HepG2 (cell line): ENCODE measurements around the gene PHACTR3. TPM values are rescaled to one million over a fixed set of nuclear protein-coding genes. Genes with fewer than 3 reads are reported as not detected.

Source experiments
- ATAC-seq: fragments of 200-7000 bp; cut with Tn5 transposase; 3 replicates; pipeline ENCODE4 v1.9.1; 2020; ENCODE audit warnings: mild to moderate bottlenecking, moderate library complexity
- BruUV-seq: library from RNA; stranded (reverse); fragments of 400-500 nt; replicated peaks from 2 replicates; lab custom pipeline; 2021; lab: Mats Ljungman, UMichigan
- CTCF ChIA-PET: fragments of 300-600 bp; formaldehyde crosslinking; extraction: SDS; loops from one replicate; lab custom pipeline; 2021; ENCODE audit warnings: low total read pairs, inconsistent platforms, low intra/inter-chr PET ratio; lab: Yijun Ruan, JAX
- POLR2A ChIA-PET: fragments of 350-600 bp; sonication (Branson Sonifier 250); formaldehyde crosslinking; loops from one replicate; lab custom pipeline; 2020; ENCODE audit warnings: antibody characterized with exemption, inconsistent platforms; lab: Yijun Ruan, JAX
- DNase-seq: peaks from one replicate; pipeline ENCODE4 v3.0.0-alpha.2; 2015; ENCODE audit warnings: low spot score
- FAIRE-seq: peaks from 3 replicates; lab custom pipeline; 2011; peaks lifted over from hg19 to GRCh38; lab: Jason Lieb, UNC
- H2AFZ ChIP-seq: one replicate; pipeline ENCODE4 v1.6.1; 2011; ENCODE audit warnings: low read length, inconsistent platforms
- H3K27ac ChIP-seq: fragments of 300-600 bp; 3 replicates; pipeline ENCODE4 v1.8.0; 2011; ENCODE audit warnings: mixed run types, mild to moderate bottlenecking, mixed read lengths, low read length, inconsistent platforms; ENCODE audit not compliant: insufficient read depth; ENCODE audit errors: extremely low read length
- H3K27me3 ChIP-seq, 2 experiments: fragments of 200-600 bp in 1 of 2; 2 replicates in 1 of 2; 3 replicates in 1 of 2; pipeline versions ENCODE4 v1.6.0 to v1.8.0; 2011; ENCODE audit warnings: low read length in 2 of 2, mild to moderate bottlenecking in 2 of 2, moderate library complexity in 2 of 2, inconsistent platforms in 1 of 2; ENCODE audit not compliant: insufficient read depth in 2 of 2, control insufficient read depth in 1 of 2
- H3K36me3 ChIP-seq, 2 experiments: fragments of 200-600 bp in 1 of 2; replicated peaks in 1 of 2; 2 replicates in 1 of 2; 3 replicates in 1 of 2; pipeline versions ENCODE4 v1.5.1 to v1.8.0; 2011; ENCODE audit warnings: low read length in 2 of 2, inconsistent platforms in 1 of 2; ENCODE audit not compliant: insufficient read depth in 2 of 2, control insufficient read depth in 1 of 2
- H3K4me1 ChIP-seq: 2 replicates; pipeline ENCODE4 v1.5.1; 2012; ENCODE audit warnings: low read length, inconsistent platforms; ENCODE audit not compliant: insufficient read depth
- H3K4me2 ChIP-seq: 2 replicates; pipeline ENCODE4 v1.6.0; 2011; ENCODE audit warnings: low read depth, low read length, inconsistent platforms
- H3K4me3 ChIP-seq, 3 experiments: fragments of 200-600 bp in 1 of 3; sonication (generic), shearing (Covaris generic) in 1 of 3; replicated peaks in 1 of 3; 2 replicates each; pipeline ENCODE4 v1.5.1; 2011 to 2016; ENCODE audit warnings: low read length in 3 of 3, inconsistent platforms in 2 of 3, low read depth in 2 of 3, mild to moderate bottlenecking in 2 of 3, control low read depth in 1 of 3, mixed read lengths in 1 of 3; ENCODE audit not compliant: insufficient read depth in 1 of 3
- H3K79me2 ChIP-seq: one replicate; pipeline ENCODE4 v1.6.1; 2011; ENCODE audit warnings: low read length, inconsistent platforms; ENCODE audit not compliant: insufficient read depth
- H3K9ac ChIP-seq: 2 replicates; pipeline ENCODE4 v1.6.0; 2011; ENCODE audit warnings: mild to moderate bottlenecking, low read depth, low read length, inconsistent platforms; ENCODE audit not compliant: insufficient read depth
- H3K9me3 ChIP-seq: 2 replicates; pipeline ENCODE4 v1.5.1; 2012; ENCODE audit warnings: mild to moderate bottlenecking, low read length
- H4K20me1 ChIP-seq: 2 replicates; pipeline ENCODE4 v1.6.0; 2011; ENCODE audit warnings: inconsistent platforms, mild to moderate bottlenecking, low read length, moderate library complexity; ENCODE audit not compliant: insufficient read depth
- BHLHE40 ChIP-seq: IDR thresholded peaks from 2 replicates; pipeline ENCODE4 v1.6.1; 2011; ENCODE audit warnings: low read length, improper control_type of control experiment
- CCDC6 ChIP-seq: sonication (generic); formaldehyde crosslinking; IDR thresholded peaks from 2 replicates; pipeline ENCODE4 v1.8.1; 2022; ENCODE audit warnings: mild to moderate bottlenecking, missing genetic modification reagents, moderate library complexity
- MAFF ChIP-seq: IDR thresholded peaks from 2 replicates; pipeline ENCODE4 v1.6.1; 2011; ENCODE audit warnings: low read depth, low read length, improper control_type of control experiment
- MED8 ChIP-seq: sonication (generic); formaldehyde crosslinking; IDR thresholded peaks from 2 replicates; pipeline ENCODE4 v1.8.1; 2023; ENCODE audit warnings: mild to moderate bottlenecking, missing genetic modification reagents; ENCODE audit not compliant: insufficient replicate concordance
- PITX1 ChIP-seq: sonication (generic); formaldehyde crosslinking; IDR thresholded peaks from 2 replicates; pipeline ENCODE4 v1.5.1; 2020; ENCODE audit warnings: mild to moderate bottlenecking, missing genetic modification reagents
- PRMT3 ChIP-seq: sonication (generic); formaldehyde crosslinking; IDR thresholded peaks from 2 replicates; pipeline ENCODE4 v1.8.1; 2022; ENCODE audit warnings: low read depth, mild to moderate bottlenecking, moderate library complexity, missing genetic modification reagents, borderline replicate concordance
- ZNF83 ChIP-seq: sonication (generic); formaldehyde crosslinking; IDR thresholded peaks from 2 replicates; pipeline ENCODE4 v1.4.0; 2020; ENCODE audit warnings: missing genetic modification reagents, mild to moderate bottlenecking, borderline replicate concordance
- WGBS: methylation state at CpG from one replicate; pipeline ENCODE4 v1.1.6; 2017; ENCODE audit warnings: low lambda C conversion rate; 5-methylcytosine and 5-hydroxymethylcytosine counted together
- in situ Hi-C: cut with HindIII; loops from 2 replicates; pipeline ENCODE4 v1.10.0; 2017; ENCODE audit warnings: low pct_unique_long_range_greater_than_20kb; ENCODE audit not compliant: extremely low pct_ligation_motif_present
- intact Hi-C: fragments of 100-400 bp; cut with micrococcal nuclease; formaldehyde crosslinking; loops from one replicate; pipeline ENCODE4 v1.10.0; 2022; ENCODE audit not compliant: unreplicated experiment
- polyA plus RNA-seq, 8 experiments: library from polyadenylated mRNA; depleted of rRNA in 3 of 8; stranded (reverse) in 7 of 8; unstranded in 1 of 8; fragments of >200 nt; fragmentation: Illumina TruSeq in 4 of 8; extraction: Trizol in 4 of 8; gene quantifications; 2 replicates each; pipeline versions ENCODE4 v1.2.1 to v1.2.3, GENCODE V29; 2011 to 2016; ENCODE audit warnings: low read depth in 4 of 8, missing spikeins in 1 of 8, mixed read lengths in 1 of 8; ENCODE audit not compliant: insufficient read depth in 1 of 8
- total RNA-seq, 5 experiments: library from RNA; depleted of rRNA; stranded (reverse); fragments of >200 nt; fragmentation: Illumina TruSeq; extraction: Trizol; gene quantifications; 2 replicates each; pipeline ENCODE4 v1.2.3, GENCODE V29; 2016; ENCODE audit warnings: low read depth in 1 of 5
- TF ChIP-seq, protein P1 (sequence below): fragments of 450-650 bp; IDR thresholded peaks from 2 replicates; pipeline ENCODE4 v1.6.1; 2017; ENCODE audit warnings: mild to moderate bottlenecking
- TF ChIP-seq, protein P2 (sequence below): IDR thresholded peaks from 2 replicates; pipeline ENCODE4 v1.6.1; 2016; ENCODE audit warnings: low read depth, borderline replicate concordance
- TF ChIP-seq, protein P3 (sequence below): sonication (generic); formaldehyde crosslinking; IDR thresholded peaks from 2 replicates; pipeline ENCODE4 v1.4.0; 2020; ENCODE audit warnings: missing genetic modification reagents, borderline replicate concordance
- TF ChIP-seq, protein P4 (sequence below): sonication (generic); formaldehyde crosslinking; IDR thresholded peaks from 2 replicates; pipeline ENCODE4 v1.4.0; 2020; ENCODE audit warnings: missing genetic modification reagents
- TF ChIP-seq, protein P5 (sequence below): sonication (generic); formaldehyde crosslinking; IDR thresholded peaks from 2 replicates; pipeline ENCODE4 v1.8.1; 2023; ENCODE audit warnings: missing genetic modification reagents, mild to moderate bottlenecking, borderline replicate concordance

Gene PHACTR3
- total and polyA plus RNA-seq, 2 of the 13 experiments (the other 11 are each of a cell fraction or from before 2014, with no cell fraction given), result not detected

DNA sequence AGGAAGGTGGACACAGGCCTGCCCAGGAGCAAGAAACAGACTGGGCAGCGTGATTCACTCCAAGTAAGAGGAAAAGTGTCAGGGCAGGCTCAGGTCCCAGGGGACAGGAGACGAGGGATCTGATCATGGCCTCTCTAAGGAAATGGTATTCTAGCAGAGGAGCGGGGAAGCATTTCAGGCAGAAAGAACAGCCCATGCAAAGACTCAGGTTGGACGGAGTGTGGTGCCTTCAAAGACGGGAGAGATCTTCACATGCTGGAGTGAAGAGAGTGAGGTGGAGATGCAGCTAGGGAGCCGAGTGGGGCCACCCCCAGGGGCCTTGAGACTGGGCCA lies 168.0 kb downstream of the PHACTR3 start:
- DNase-seq, result no peak
- Histone ChIP-seq H3K9ac (no peak overlapping the region), H4K20me1 (no peaks in the 10 kb centered on the region; the same call in 1 of the 2 replicates), H3K79me2 (no peaks in the 10 kb centered on the region), H3K36me3 (no peaks in the 10 kb centered on the region), H3K4me3 (no peak overlapping the region), H3K4me1 (no peaks in the 10 kb centered on the region), H3K27ac (no peak overlapping the region), H2AFZ (no peak overlapping the region), H3K9me3 (no peaks in the 10 kb centered on the region), H3K4me2 (no peak overlapping the region), H3K27me3 (peaks cover 3 to 16% of the 10 kb centered on the region in 2 experiments; a peak in 2 of 5 replicates)
- intact Hi-C loops (no loop called here), in situ Hi-C loops (no loop called here)
- no peak for ATAC-seq
- WGBS, result 1% methylated on average over 5 of the region's 6 CpGs
- ChIA-PET CTCF (no interaction called here), POLR2A (no interaction called here)
- no peak for FAIRE-seq
- no TSS peak for BruUV-seq
- TF ChIP-seq, protein P1, sequence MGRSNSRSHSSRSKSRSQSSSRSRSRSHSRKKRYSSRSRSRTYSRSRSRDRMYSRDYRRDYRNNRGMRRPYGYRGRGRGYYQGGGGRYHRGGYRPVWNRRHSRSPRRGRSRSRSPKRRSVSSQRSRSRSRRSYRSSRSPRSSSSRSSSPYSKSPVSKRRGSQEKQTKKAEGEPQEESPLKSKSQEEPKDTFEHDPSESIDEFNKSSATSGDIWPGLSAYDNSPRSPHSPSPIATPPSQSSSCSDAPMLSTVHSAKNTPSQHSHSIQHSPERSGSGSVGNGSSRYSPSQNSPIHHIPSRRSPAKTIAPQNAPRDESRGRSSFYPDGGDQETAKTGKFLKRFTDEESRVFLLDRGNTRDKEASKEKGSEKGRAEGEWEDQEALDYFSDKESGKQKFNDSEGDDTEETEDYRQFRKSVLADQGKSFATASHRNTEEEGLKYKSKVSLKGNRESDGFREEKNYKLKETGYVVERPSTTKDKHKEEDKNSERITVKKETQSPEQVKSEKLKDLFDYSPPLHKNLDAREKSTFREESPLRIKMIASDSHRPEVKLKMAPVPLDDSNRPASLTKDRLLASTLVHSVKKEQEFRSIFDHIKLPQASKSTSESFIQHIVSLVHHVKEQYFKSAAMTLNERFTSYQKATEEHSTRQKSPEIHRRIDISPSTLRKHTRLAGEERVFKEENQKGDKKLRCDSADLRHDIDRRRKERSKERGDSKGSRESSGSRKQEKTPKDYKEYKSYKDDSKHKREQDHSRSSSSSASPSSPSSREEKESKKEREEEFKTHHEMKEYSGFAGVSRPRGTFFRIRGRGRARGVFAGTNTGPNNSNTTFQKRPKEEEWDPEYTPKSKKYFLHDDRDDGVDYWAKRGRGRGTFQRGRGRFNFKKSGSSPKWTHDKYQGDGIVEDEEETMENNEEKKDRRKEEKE, result no peak
- TF ChIP-seq, protein P2, sequence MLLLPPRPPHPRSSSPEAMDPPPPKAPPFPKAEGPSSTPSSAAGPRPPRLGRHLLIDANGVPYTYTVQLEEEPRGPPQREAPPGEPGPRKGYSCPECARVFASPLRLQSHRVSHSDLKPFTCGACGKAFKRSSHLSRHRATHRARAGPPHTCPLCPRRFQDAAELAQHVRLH (CRISPR knock-in tag), result no peak
- TF ChIP-seq, protein P3, sequence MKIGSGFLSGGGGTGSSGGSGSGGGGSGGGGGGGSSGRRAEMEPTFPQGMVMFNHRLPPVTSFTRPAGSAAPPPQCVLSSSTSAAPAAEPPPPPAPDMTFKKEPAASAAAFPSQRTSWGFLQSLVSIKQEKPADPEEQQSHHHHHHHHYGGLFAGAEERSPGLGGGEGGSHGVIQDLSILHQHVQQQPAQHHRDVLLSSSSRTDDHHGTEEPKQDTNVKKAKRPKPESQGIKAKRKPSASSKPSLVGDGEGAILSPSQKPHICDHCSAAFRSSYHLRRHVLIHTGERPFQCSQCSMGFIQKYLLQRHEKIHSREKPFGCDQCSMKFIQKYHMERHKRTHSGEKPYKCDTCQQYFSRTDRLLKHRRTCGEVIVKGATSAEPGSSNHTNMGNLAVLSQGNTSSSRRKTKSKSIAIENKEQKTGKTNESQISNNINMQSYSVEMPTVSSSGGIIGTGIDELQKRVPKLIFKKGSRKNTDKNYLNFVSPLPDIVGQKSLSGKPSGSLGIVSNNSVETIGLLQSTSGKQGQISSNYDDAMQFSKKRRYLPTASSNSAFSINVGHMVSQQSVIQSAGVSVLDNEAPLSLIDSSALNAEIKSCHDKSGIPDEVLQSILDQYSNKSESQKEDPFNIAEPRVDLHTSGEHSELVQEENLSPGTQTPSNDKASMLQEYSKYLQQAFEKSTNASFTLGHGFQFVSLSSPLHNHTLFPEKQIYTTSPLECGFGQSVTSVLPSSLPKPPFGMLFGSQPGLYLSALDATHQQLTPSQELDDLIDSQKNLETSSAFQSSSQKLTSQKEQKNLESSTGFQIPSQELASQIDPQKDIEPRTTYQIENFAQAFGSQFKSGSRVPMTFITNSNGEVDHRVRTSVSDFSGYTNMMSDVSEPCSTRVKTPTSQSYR (CRISPR knock-in tag), result no peak
- TF ChIP-seq BHLHE40, result no peak
- TF ChIP-seq CCDC6 (CRISPR knock-in tag), result no peak
- TF ChIP-seq PRMT3 (CRISPR knock-in tag), result no peak
- no peak for TF ChIP-seq ZNF83 (CRISPR knock-in tag)
- TF ChIP-seq, protein P4, sequence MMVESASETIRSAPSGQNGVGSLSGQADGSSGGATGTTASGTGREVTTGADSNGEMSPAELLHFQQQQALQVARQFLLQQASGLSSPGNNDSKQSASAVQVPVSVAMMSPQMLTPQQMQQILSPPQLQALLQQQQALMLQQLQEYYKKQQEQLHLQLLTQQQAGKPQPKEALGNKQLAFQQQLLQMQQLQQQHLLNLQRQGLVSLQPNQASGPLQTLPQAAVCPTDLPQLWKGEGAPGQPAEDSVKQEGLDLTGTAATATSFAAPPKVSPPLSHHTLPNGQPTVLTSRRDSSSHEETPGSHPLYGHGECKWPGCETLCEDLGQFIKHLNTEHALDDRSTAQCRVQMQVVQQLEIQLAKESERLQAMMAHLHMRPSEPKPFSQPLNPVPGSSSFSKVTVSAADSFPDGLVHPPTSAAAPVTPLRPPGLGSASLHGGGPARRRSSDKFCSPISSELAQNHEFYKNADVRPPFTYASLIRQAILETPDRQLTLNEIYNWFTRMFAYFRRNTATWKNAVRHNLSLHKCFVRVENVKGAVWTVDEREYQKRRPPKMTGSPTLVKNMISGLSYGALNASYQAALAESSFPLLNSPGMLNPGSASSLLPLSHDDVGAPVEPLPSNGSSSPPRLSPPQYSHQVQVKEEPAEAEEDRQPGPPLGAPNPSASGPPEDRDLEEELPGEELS, result no peak
- no peak for TF ChIP-seq PITX1
- TF ChIP-seq MED8 (CRISPR knock-in tag), result no peak
- no peak for TF ChIP-seq MAFF
- TF ChIP-seq, protein P5, sequence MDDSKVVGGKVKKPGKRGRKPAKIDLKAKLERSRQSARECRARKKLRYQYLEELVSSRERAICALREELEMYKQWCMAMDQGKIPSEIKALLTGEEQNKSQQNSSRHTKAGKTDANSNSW (CRISPR knock-in tag), result no peak
